ENCODE measurements around the gene KDM4F.

KDM4F gene

DNA sequence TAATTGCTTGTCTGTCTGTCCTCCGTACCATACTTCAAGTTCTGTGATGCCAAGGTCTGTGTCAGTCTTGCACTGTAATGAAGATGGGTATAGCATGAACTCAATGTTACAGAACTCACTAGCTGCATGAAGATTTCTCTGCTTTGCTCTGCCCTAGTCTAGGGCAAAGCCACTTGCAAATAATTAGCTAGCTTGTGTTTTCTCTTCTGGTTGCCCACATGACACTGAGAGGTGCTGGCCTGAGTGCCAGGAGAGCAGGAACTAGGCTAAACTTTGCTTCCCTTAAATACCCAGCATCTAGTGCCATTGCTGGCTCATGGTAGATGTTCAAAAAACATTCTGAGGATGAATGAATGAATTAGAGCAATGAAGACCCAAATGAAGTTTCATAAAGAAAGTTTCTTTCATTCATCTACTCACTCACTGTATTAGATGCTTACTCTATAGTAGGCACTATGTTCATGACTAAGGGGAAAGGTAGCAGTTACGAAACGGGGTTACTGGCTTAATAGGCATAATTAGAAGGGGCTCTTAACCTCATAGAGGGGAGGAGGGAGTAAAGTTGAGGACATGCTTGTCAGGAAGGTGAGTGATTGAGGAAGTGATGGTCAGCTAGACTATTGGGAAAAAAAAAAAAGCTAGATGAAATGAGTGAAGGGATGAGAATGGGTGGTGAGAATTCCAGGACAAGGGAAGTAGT, 36.0 kb downstream of the KDM4F start:
- ChIA-PET POLR2A (interaction anchor here (0.5 to 2.2 kb wide), 4 partner anchors 16 to 705 kb away, joined by 3 to 8 read pairs (median 5); partner anchors contain the start of genes CEP57 and FAM76B), CTCF (interaction anchor here (0.6 to 2.0 kb wide), 5 partner anchors 16 to 988 kb away, joined by 3 to 6 read pairs (median 3); partner anchors contain the start of gene SRSF8)
- no peak for TF ChIP-seq ARNT (IDR thresholded peaks at IDR 0.05)
- TF ChIP-seq NFRKB (IDR thresholded peaks at IDR 0.05), result no peak
- TF ChIP-seq FOXM1 (IDR thresholded peaks at IDR 0.05; ENCODE audit: borderline replicate concordance), result no peak
- no peak for TF ChIP-seq FOXK2 (IDR thresholded peaks at IDR 0.05)
- no peak for TF ChIP-seq SP1 (IDR thresholded peaks at IDR 0.05)
- TF ChIP-seq, protein P1, sequence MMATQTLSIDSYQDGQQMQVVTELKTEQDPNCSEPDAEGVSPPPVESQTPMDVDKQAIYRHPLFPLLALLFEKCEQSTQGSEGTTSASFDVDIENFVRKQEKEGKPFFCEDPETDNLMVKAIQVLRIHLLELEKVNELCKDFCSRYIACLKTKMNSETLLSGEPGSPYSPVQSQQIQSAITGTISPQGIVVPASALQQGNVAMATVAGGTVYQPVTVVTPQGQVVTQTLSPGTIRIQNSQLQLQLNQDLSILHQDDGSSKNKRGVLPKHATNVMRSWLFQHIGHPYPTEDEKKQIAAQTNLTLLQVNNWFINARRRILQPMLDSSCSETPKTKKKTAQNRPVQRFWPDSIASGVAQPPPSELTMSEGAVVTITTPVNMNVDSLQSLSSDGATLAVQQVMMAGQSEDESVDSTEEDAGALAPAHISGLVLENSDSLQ (IDR thresholded peaks at IDR 0.05), result no peak
- no peak for TF ChIP-seq BHLHE40 (IDR thresholded peaks at IDR 0.05; ENCODE audit: borderline replicate concordance)
- TF ChIP-seq CTBP1 (IDR thresholded peaks at IDR 0.05; ENCODE audit: borderline replicate concordance), result no peak
- no peak for TF ChIP-seq HDGF (IDR thresholded peaks at IDR 0.05; ENCODE audit: borderline replicate concordance)
- no peak for TF ChIP-seq TARDBP (IDR thresholded peaks at IDR 0.05)
- TF ChIP-seq ZNF384 (IDR thresholded peaks at IDR 0.05), result no peak
- no peak for TF ChIP-seq SUZ12 (IDR thresholded peaks at IDR 0.05)
- no peak for TF ChIP-seq L3MBTL2 (conservative IDR thresholded peaks at IDR 0.05)
- no peak for TF ChIP-seq LEF1 (IDR thresholded peaks at IDR 0.05; ENCODE audit: borderline replicate concordance)
- no peak for TF ChIP-seq ELF4 (IDR thresholded peaks at IDR 0.05)
- TF ChIP-seq FOXA1 (IDR thresholded peaks at IDR 0.05), result no peak
- no peak for DNase-seq (ENCODE audit: extremely low spot score)

DNA sequence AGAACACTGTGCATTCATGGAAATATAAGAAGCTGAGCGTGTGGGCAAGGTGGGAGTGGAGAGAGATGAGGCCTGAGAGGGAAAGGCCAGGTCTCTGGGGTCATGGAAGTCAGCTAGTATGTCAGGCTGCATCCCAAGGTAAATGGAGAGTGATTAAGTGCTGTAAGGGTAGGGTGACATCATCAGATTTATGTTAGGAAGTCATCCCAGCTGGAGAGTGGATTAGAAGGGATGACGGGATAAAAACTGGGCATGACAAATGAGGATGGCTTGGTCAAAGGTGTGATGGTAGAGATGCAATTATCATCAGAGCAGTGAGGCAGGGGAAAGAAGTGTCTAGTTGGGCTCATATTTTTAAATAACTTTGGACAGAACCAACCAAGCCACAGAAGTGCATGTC, 36.9 kb downstream of the KDM4F start:
- ChIA-PET CTCF (interaction anchor here (0.6 kb wide), 1 partner anchor 457 kb away, joined by 3 read pairs; no protein-coding TSS in a partner anchor), POLR2A (interaction anchor here (1.0 to 1.4 kb wide), 2 partner anchors 19 to 21 kb away, joined by 6 to 7 read pairs; partner anchors contain the start of gene SRSF8)
- no peak for DNase-seq (ENCODE audit: extremely low spot score)
- TF ChIP-seq, protein P1 (IDR thresholded peaks at IDR 0.05), result peak; percentile 18; the same call in 1 of the 2 replicates
- no peak for TF ChIP-seq SP1 (IDR thresholded peaks at IDR 0.05)

DNA sequence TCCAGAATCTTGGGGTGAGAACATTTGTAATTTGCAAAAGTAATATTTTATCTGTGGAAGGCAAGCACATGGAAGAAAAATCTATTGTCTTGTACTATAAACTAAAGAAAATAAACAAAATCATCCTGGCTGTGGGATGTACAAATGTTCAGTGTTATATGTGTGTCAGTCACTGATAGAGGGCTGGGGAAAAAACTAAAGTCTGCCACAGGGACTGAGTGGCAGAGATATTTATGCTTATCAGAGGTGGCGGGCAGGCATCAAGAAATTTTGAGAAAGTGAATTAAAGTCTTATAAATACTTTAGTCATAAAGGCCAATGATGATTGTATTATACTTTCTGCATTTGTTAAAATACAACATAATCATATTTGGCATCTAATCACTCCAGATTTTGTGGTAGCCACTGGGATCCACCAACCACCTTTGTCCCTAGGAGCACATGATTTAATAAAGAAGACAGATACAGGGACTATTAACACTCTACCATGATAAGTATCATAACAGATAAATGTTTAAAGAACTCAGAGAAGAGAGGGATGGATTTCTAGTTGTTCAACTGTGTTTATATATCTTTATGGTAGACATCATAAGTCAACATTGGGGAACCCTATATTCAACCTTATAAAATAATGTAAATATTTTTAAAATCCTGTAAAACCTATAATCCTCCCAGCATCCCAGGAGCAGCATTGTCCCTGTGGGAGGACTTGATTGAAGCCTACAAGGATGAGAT, 37.8 kb downstream of the KDM4F start:
- ChIA-PET POLR2A (interaction anchor here (1.0 kb wide), 1 partner anchor 20 kb away, joined by 7 read pairs; the partner anchor contains the start of gene SRSF8), CTCF (no interaction called here)
- TF ChIP-seq FOXM1 (IDR thresholded peaks at IDR 0.05; ENCODE audit: borderline replicate concordance) (no peak), SUZ12 (IDR thresholded peaks at IDR 0.05) (no peak), ZNF384 (IDR thresholded peaks at IDR 0.05) (no peak), SP1 (IDR thresholded peaks at IDR 0.05) (no peak), NFRKB (IDR thresholded peaks at IDR 0.05) (no peak), FOXK2 (IDR thresholded peaks at IDR 0.05) (no peak), FOXA1 (IDR thresholded peaks at IDR 0.05) (no peak)

DNA sequence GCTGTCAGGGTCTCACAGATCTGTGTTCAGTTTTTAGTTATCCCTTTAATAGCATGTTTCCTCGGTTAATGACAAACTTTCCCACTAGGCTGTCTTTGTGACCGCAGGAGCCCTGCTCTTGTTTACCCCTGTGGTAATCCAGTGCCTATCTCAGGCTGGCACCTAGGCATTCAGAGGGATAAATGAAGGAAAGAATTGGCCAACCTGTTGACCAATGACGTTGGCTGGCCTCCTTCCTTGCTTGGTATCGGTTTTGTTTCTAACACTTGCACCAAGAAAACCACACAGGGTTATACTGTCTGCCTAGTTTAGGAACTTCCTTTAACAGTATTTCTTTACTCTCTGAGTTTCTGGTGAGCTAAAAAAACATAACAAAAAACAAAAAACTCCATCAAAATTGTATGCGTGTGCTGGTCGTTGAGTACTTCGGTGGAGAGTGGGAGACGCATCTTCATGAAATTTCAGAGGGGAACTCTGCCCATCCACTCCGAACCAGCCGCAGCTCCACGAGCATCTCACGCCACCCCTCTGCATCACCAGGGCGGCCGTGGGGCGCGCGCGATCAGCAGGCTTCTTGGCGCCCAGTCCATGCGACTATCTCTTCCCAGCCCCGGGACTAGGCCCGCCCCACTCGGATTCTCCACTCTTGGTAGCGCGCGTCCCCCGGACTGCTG, 39.9 kb downstream of the KDM4F start:
- POLR2A ChIA-PET, result interaction anchor here (1.0 to 3.7 kb wide), 5 partner anchors 10 to 142 kb away, joined by 3 to 36 read pairs (median 9); partner anchors contain the start of genes SESN3 and SRSF8
- TF ChIP-seq TARDBP (IDR thresholded peaks at IDR 0.05) (no peak), HDGF (IDR thresholded peaks at IDR 0.05; ENCODE audit: borderline replicate concordance) (no peak), FOXK2 (IDR thresholded peaks at IDR 0.05) (no peak), L3MBTL2 (conservative IDR thresholded peaks at IDR 0.05) (no peak), LEF1 (IDR thresholded peaks at IDR 0.05; ENCODE audit: borderline replicate concordance) (no peak), SP1 (IDR thresholded peaks at IDR 0.05) (no peak), FOXM1 (IDR thresholded peaks at IDR 0.05; ENCODE audit: borderline replicate concordance) (no peak)
- TF ChIP-seq, protein P1 (IDR thresholded peaks at IDR 0.05), result no peak
- DNase-seq (ENCODE audit: extremely low spot score), result no peak
- CTCF ChIA-PET, result interaction anchor here (1.2 kb wide), 1 partner anchor 21 kb away, joined by 3 read pairs; no protein-coding TSS in a partner anchor

More for the DNA sequence above, 37.8 kb downstream of the KDM4F start:
- DNase-seq (ENCODE audit: extremely low spot score), result no peak

DNA sequence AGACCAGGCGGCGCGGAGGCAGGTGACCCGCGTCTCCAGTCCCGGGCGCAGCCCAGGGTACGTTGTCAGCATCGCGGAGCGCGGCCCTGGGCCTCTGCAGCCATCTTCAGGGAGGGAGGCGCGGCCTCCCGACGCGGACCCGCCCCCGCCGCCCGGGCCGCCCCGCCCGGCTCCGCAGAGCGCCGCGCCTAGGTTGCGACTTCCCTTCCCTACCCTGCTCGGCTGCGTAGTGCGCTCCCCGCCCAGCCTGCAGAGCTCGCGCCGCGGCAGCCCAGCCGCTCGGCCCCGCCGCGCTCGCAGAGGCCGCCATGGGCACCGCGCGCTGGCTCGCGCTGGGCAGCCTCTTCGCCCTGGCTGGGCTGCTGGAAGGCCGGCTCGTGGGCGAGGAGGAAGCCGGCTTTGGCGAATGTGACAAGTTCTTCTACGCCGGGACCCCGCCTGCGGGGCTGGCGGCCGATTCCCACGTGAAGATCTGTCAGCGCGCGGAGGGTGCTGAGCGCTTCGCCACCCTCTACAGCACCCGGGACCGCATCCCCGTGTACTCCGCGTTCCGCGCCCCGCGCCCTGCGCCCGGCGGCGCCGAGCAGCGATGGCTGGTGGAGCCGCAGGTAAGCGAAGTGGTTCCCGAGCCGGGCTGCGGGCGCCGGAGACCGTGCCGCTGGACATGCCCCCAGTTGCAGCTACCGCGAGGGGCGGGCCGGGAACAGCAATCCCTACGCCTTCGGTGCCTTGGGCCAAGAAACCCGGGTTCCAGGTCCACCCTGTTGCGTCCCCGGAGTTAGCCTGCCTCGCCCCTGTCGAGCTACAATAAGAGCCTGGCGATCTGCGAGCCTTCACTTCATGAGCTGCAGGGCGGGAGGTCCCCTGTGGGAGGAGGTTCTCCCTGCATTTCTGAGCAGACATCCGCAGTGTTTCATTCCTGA, 40.7 kb downstream of the KDM4F start, which contains the start of gene ENDOD1:
ENDOD1 (plus strand) TSS at position 227 of the 923 bp plus-strand sequence; CDS start at position 309, 82 bp downstream.
- POLR2A ChIA-PET, result interaction anchor here (0.6 to 3.7 kb wide), 8 partner anchors 9 to 142 kb away, joined by 3 to 36 read pairs (median 6); partner anchors contain the start of genes SESN3 and SRSF8
- TF ChIP-seq NFRKB (IDR thresholded peaks at IDR 0.05) (no peak), CTBP1 (IDR thresholded peaks at IDR 0.05; ENCODE audit: borderline replicate concordance) (no peak), L3MBTL2 (conservative IDR thresholded peaks at IDR 0.05) (0 out of 2 replicates have a peak, but pooled peaks have one; percentile 36)
- CTCF ChIA-PET, result interaction anchor here (0.7 to 3.7 kb wide), 5 partner anchors 17 to 58 kb away, joined by 3 to 27 read pairs (median 3); no protein-coding TSS in a partner anchor
- peak; percentile 86 for DNase-seq (ENCODE audit: extremely low spot score)

All from HEK293T (cell line).